ENCODE measurements around the gene LRRC9. TPM values are rescaled to one million over a fixed set of nuclear protein-coding genes. Genes with fewer than 3 reads are reported as not detected.
"Not testable (repeated sequence)": the region's sequence is repeated elsewhere in the genome, so short reads cannot be mapped to it uniquely, and the experiment has no call there.

LRRC9 gene
- total RNA-seq, 4 donors from 2014 or later, result 0.22 TPM; not detected in 3

DNA sequence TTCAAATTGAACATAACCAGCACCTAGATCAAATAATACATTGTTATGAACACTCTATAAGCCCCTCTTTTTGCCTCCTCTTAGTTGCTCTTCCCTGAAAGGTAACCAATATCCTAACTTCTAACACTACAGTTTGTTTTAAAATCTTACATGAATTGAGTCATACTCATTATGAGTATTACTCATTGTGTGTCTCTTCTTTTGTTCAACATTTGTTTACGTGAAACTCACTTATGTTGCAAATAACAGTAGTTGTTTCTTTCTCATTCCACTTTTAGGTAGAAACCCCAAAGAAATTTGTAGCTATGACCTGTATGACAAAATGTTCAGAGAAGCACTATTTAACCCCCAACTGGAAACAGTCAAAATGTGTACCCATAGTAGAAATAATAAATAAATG is 6.6 kb downstream of the LRRC9 start:
- no peak for ATAC-seq
- in situ Hi-C loops (cut with MboI; ENCODE audit: low sequenced_read_pairs in 4 of 4), result no loop called here
- TF ChIP-seq POLR2A (IDR thresholded peaks at IDR 0.05), result no peak
- no peak for TF ChIP-seq CTCF (IDR thresholded peaks at IDR 0.05 in 4 of 5, conservative IDR thresholded peaks at IDR 0.05 in 1 of 5)

GRCh38 chr14:59931237-59931636 is 11.3 kb downstream of the LRRC9 start:
- H3K4me3 ChIP-seq, result no peak overlapping the region
- H3K36me3 ChIP-seq, result no peaks in the 10 kb centered on the region
- H3K9me3 ChIP-seq, result no peaks in the 10 kb centered on the region
- intact Hi-C loops (cut with DNase I; ENCODE audit: low total_unique reads) (no loop called here), in situ Hi-C loops (cut with MboI; ENCODE audit: low sequenced_read_pairs in 4 of 4) (no loop called here)
- ATAC-seq (no peak), DNase-seq (no peak)
- H3K27ac ChIP-seq, result no peak overlapping the region
- no peaks in the 10 kb centered on the region for H3K27me3 ChIP-seq
- no peaks in the 10 kb centered on the region for H3K4me1 ChIP-seq
- no peak for TF ChIP-seq CTCF (IDR thresholded peaks at IDR 0.05 in 4 of 5, conservative IDR thresholded peaks at IDR 0.05 in 1 of 5)
- TF ChIP-seq POLR2A (IDR thresholded peaks at IDR 0.05), result no peak

More for the DNA sequence above, 6.6 kb downstream of the LRRC9 start:
- Histone ChIP-seq H3K27me3 (no peaks in the 10 kb centered on the region), H3K9me3 (no peaks in the 10 kb centered on the region), H3K36me3 (no peaks in the 10 kb centered on the region), H3K27ac (no peak overlapping the region), H3K4me1 (no peaks in the 10 kb centered on the region), H3K4me3 (no peak overlapping the region)
- DNase-seq, result no peak
- intact Hi-C loops (cut with DNase I; ENCODE audit: low total_unique reads), result no loop called here

GRCh38 chr14:59936145-59936544 is 16.2 kb downstream of the LRRC9 start:
- Histone ChIP-seq H3K36me3 (no peaks in the 10 kb centered on the region), H3K27me3 (no peaks in the 10 kb centered on the region), H3K27ac (no peak overlapping the region), H3K4me1 (no peaks in the 10 kb centered on the region), H3K4me3 (no peak overlapping the region), H3K9me3 (no peaks in the 10 kb centered on the region)
- no peak for TF ChIP-seq CTCF (IDR thresholded peaks at IDR 0.05 in 4 of 5, conservative IDR thresholded peaks at IDR 0.05 in 1 of 5)
- TF ChIP-seq POLR2A (IDR thresholded peaks at IDR 0.05), result no peak
- DNase-seq, result no peak
- in situ Hi-C loops (cut with MboI; ENCODE audit: low sequenced_read_pairs in 4 of 4) (no loop called here), intact Hi-C loops (cut with DNase I; ENCODE audit: low total_unique reads) (no loop called here)
- no peak for ATAC-seq

DNA sequence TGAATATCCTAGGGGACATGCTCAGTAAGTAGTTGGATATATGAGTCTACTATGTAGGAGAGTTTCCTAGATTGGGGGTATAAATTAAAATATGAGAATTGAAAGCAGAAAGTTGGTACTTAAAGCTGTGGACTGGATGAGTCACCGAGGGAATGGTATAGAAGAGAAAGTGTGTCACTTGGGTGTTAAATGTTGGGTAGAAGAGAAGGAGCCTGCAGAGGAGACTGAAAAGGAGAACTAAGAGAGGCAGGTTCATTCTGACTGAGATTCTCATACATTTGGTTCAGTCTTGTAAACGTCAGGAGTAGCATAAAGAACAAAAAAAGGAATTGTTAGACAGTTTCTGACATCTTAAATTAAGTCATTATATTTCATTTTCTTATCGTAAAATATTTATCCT is 19.9 kb downstream of the LRRC9 start:
- H3K36me3 ChIP-seq, result no peaks in the 10 kb centered on the region
- TF ChIP-seq CTCF (IDR thresholded peaks at IDR 0.05 in 4 of 5, conservative IDR thresholded peaks at IDR 0.05 in 1 of 5) (no peak), POLR2A (IDR thresholded peaks at IDR 0.05) (no peak)
- no peaks in the 10 kb centered on the region for H3K9me3 ChIP-seq
- no peaks in the 10 kb centered on the region for H3K4me1 ChIP-seq
- DNase-seq (no peak), ATAC-seq (no peak)
- intact Hi-C loops (cut with DNase I; ENCODE audit: low total_unique reads), result no loop called here
- in situ Hi-C loops (cut with MboI; ENCODE audit: low sequenced_read_pairs in 4 of 4), result no loop called here
- no peak overlapping the region for H3K4me3 ChIP-seq
- H3K27ac ChIP-seq, result no peak overlapping the region
- H3K27me3 ChIP-seq, result no peaks in the 10 kb centered on the region

GRCh38 chr14:59942296-59942862 is 22.4 kb downstream of the LRRC9 start:
- H3K4me3 ChIP-seq; intact Hi-C loops (cut with DNase I; ENCODE audit: low total_unique reads); in situ Hi-C loops (cut with MboI; ENCODE audit: low sequenced_read_pairs in 4 of 4); H3K27me3 ChIP-seq; DNase-seq; H3K36me3 ChIP-seq; ATAC-seq; H3K4me1 ChIP-seq; H3K9me3 ChIP-seq; H3K27ac ChIP-seq: not testable (repeated sequence)

Measured in gastrocnemius medialis (tissue), 4 donors.